H9 (cell line): ENCODE results near the gene KLLN. TPM values are rescaled to one million over a fixed set of nuclear protein-coding genes. Genes with fewer than 3 reads are reported as not detected.

Experiments used
- DNase-seq: peaks from one replicate; pipeline ENCODE4 v3.0.0-alpha.2; 2017
- H2AFZ ChIP-seq: one replicate; pipeline ENCODE4 v1.6.1; 2013; ENCODE audit warnings: mild to moderate bottlenecking, low read length, control low read depth, moderate library complexity
- H2AK5ac ChIP-seq: 2 replicates; pipeline ENCODE4 v1.6.1; 2013; ENCODE audit warnings: low read length, control low read depth, mixed read lengths; ENCODE audit not compliant: insufficient read length
- H2BK120ac ChIP-seq: one replicate; pipeline ENCODE4 v1.6.1; 2013; ENCODE audit warnings: low read depth, mild to moderate bottlenecking, low read length, control low read depth, inconsistent platforms; ENCODE audit not compliant: poor library complexity, severe bottlenecking
- H2BK12ac ChIP-seq: 2 replicates; pipeline ENCODE4 v1.6.1; 2013; ENCODE audit warnings: low read length, control low read depth, mixed read lengths, low read depth; ENCODE audit not compliant: insufficient read length
- H2BK15ac ChIP-seq: 2 replicates; pipeline ENCODE4 v1.6.1; 2013; ENCODE audit warnings: low read depth, low read length, control low read depth
- H2BK20ac ChIP-seq: one replicate; pipeline ENCODE4 v1.6.1; 2013; ENCODE audit warnings: low read depth, mild to moderate bottlenecking, low read length, control low read depth, inconsistent platforms; ENCODE audit not compliant: poor library complexity, severe bottlenecking
- H2BK5ac ChIP-seq: 2 replicates; pipeline ENCODE4 v1.6.1; 2013; ENCODE audit warnings: low read length, control low read depth, mixed read lengths; ENCODE audit not compliant: insufficient read length
- H3K14ac ChIP-seq: 2 replicates; pipeline ENCODE4 v1.6.1; 2013; ENCODE audit warnings: low read length, control low read depth; ENCODE audit not compliant: insufficient read depth
- H3K18ac ChIP-seq: 2 replicates; pipeline ENCODE4 v1.6.1; 2013; ENCODE audit warnings: low read depth, mild to moderate bottlenecking, mixed read lengths, low read length, control low read depth; ENCODE audit not compliant: insufficient read length
- H3K23ac ChIP-seq: 2 replicates; pipeline ENCODE4 v1.6.1; 2013; ENCODE audit warnings: low read length, control low read depth, mixed read lengths, low read depth; ENCODE audit not compliant: insufficient read length
- H3K23me2 ChIP-seq: 2 replicates; pipeline ENCODE4 v1.6.1; 2013; ENCODE audit warnings: low read depth, mild to moderate bottlenecking, mixed read lengths, low read length, control low read depth; ENCODE audit not compliant: insufficient read length, poor library complexity, severe bottlenecking
- H3K27ac ChIP-seq: 2 replicates; pipeline ENCODE4 v1.5.1; 2013; ENCODE audit warnings: low read length, control low read depth, mixed read lengths, low read depth; ENCODE audit not compliant: insufficient read length
- H3K27me3 ChIP-seq: 2 replicates; pipeline ENCODE4 v1.6.1; 2013; ENCODE audit warnings: low read length, control low read depth, inconsistent platforms; ENCODE audit not compliant: insufficient read depth
- H3K4ac ChIP-seq: 2 replicates; pipeline ENCODE4 v1.6.1; 2013; ENCODE audit warnings: low read depth, mild to moderate bottlenecking, control low read depth, inconsistent platforms, low read length, moderate library complexity
- H3K4me1 ChIP-seq: 2 replicates; pipeline ENCODE4 v1.6.1; 2013; ENCODE audit warnings: low read length, control low read depth, inconsistent platforms; ENCODE audit not compliant: insufficient read depth
- H3K4me2 ChIP-seq: 2 replicates; pipeline ENCODE4 v1.6.1; 2013; ENCODE audit warnings: low read length, control low read depth, mixed read lengths; ENCODE audit not compliant: insufficient read length, insufficient read depth
- H3K56ac ChIP-seq: 2 replicates; pipeline ENCODE4 v1.6.1; 2013; ENCODE audit warnings: low read depth, mild to moderate bottlenecking, mixed read lengths, low read length, control low read depth; ENCODE audit not compliant: insufficient read length
- H3K79me1 ChIP-seq: 2 replicates; pipeline ENCODE4 v1.6.1; 2013; ENCODE audit warnings: low read depth, mild to moderate bottlenecking, moderate library complexity, low read length, control low read depth, inconsistent platforms; ENCODE audit not compliant: insufficient read depth, poor library complexity, severe bottlenecking
- H3K79me2 ChIP-seq: 2 replicates; pipeline ENCODE4 v1.6.1; 2013; ENCODE audit warnings: low read length, control low read depth, inconsistent platforms; ENCODE audit not compliant: insufficient read depth
- H3K9ac ChIP-seq: 2 replicates; pipeline ENCODE4 v1.6.1; 2013; ENCODE audit warnings: low read length, control low read depth, mixed read lengths; ENCODE audit not compliant: insufficient read length; ENCODE audit errors: extremely low read depth
- H3K9me3 ChIP-seq: one replicate; pipeline ENCODE4 v1.6.1; 2013; ENCODE audit warnings: low read depth, low read length, inconsistent platforms; ENCODE audit not compliant: control insufficient read depth
- H3T11ph ChIP-seq: one replicate; pipeline ENCODE4 v1.6.1; 2013; ENCODE audit warnings: mild to moderate bottlenecking, low read length, control low read depth, inconsistent platforms
- H4K20me1 ChIP-seq: one replicate; pipeline ENCODE4 v1.6.1; 2013; ENCODE audit not compliant: control insufficient read depth, insufficient read length, insufficient read depth
- H4K5ac ChIP-seq: 2 replicates; pipeline ENCODE4 v1.6.1; 2013; ENCODE audit warnings: low read depth, mild to moderate bottlenecking, mixed read lengths, low read length, control low read depth; ENCODE audit not compliant: insufficient read length
- H4K8ac ChIP-seq: replicated peaks from 2 replicates; pipeline ENCODE4 v1.6.1; 2013; ENCODE audit warnings: low read length, control low read depth, mixed read lengths, low read depth; ENCODE audit not compliant: insufficient read length
- H4K91ac ChIP-seq: 2 replicates; pipeline ENCODE4 v1.6.1; 2013; ENCODE audit warnings: low read depth, mild to moderate bottlenecking, moderate library complexity, mixed read lengths, low read length, control low read depth; ENCODE audit not compliant: insufficient read length
- H3K27ac Mint-ChIP-seq, 3 experiments: 2 replicates in 2 of 3; 3 replicates in 1 of 3; pipeline ENCODE4 v1.8.0; 2020 to 2021; ENCODE audit warnings: mixed read lengths in 3 of 3, mild to moderate bottlenecking in 1 of 3, moderate library complexity in 1 of 3
- H3K27me3 Mint-ChIP-seq: 2 replicates; pipeline ENCODE4 v1.8.0; 2021; ENCODE audit warnings: low read depth, mild to moderate bottlenecking, moderate library complexity, mixed read lengths
- H3K36me3 Mint-ChIP-seq, 3 experiments: 2 replicates in 2 of 3; 3 replicates in 1 of 3; pipeline ENCODE4 v1.8.0; 2020 to 2021; ENCODE audit warnings: low read depth in 3 of 3, mixed read lengths in 3 of 3; ENCODE audit not compliant: insufficient read depth in 1 of 3
- H3K4me1 Mint-ChIP-seq, 2 experiments: 2 replicates each; pipeline ENCODE4 v1.8.0; 2020; ENCODE audit warnings: mixed read lengths in 2 of 2
- H3K4me3 Mint-ChIP-seq, 2 experiments: 2 replicates in 1 of 2; 3 replicates in 1 of 2; pipeline ENCODE4 v1.8.0; 2020 to 2021; ENCODE audit warnings: mild to moderate bottlenecking in 2 of 2, mixed read lengths in 2 of 2, moderate library complexity in 1 of 2
- H3K9me3 Mint-ChIP-seq, 2 experiments: 2 replicates in 1 of 2; 3 replicates in 1 of 2; pipeline ENCODE4 v1.8.0; 2020; ENCODE audit warnings: mild to moderate bottlenecking in 2 of 2, mixed read lengths in 2 of 2, moderate library complexity in 1 of 2
- CTCF ChIP-seq: fragments of 200-600 bp; sonication (generic); conservative IDR thresholded peaks from 3 replicates; pipeline ENCODE4 v1.8.0; 2021; ENCODE audit warnings: antibody characterized with exemption, mild to moderate bottlenecking
- total RNA-seq: library from RNA; stranded (reverse); gene quantifications from 2 replicates; pipeline ENCODE4 v1.2.1, GENCODE V29; 2021

KLLN gene
- total RNA-seq, 1 experiment from 2014 or later = 0.79 TPM

GRCh38 chr10:87826653-87827052 lies 36.7 kb downstream of the KLLN start:
- H2BK15ac ChIP-seq = no peak overlapping the region
- no peak overlapping the region for H3K14ac ChIP-seq
- H4K5ac ChIP-seq = no peak overlapping the region
- Mint-ChIP-seq H3K36me3 (no peaks in the 10 kb centered on the region), H3K4me1 (no peaks in the 10 kb centered on the region), H3K4me3 (no peak overlapping the region), H3K27ac (no peak overlapping the region), H3K27me3 (no peaks in the 10 kb centered on the region), H3K9me3 (no peaks in the 10 kb centered on the region)
- no peak overlapping the region for H3K27ac ChIP-seq
- H3K79me1 ChIP-seq = no peaks in the 10 kb centered on the region
- no peaks in the 10 kb centered on the region for H3K79me2 ChIP-seq
- no peak overlapping the region for H2AFZ ChIP-seq
- H3K9ac ChIP-seq = no peak overlapping the region
- H3K27me3 ChIP-seq = peaks cover 3% of the 10 kb centered on the region; the same call in 1 of the 2 replicates
- no peaks in the 10 kb centered on the region for H3K23me2 ChIP-seq
- H3K23ac ChIP-seq = no peak overlapping the region
- no peak overlapping the region for H4K91ac ChIP-seq
- H3K4me1 ChIP-seq = no peaks in the 10 kb centered on the region
- no peak overlapping the region for H2AK5ac ChIP-seq
- H3K9me3 ChIP-seq = no peaks in the 10 kb centered on the region
- TF ChIP-seq CTCF = no peak
- no peak overlapping the region for H3T11ph ChIP-seq
- DNase-seq = no peak
- H4K8ac ChIP-seq = no peak overlapping the region
- H3K56ac ChIP-seq = no peak overlapping the region
- H4K20me1 ChIP-seq = no peaks in the 10 kb centered on the region
- no peak overlapping the region for H2BK20ac ChIP-seq
- H2BK12ac ChIP-seq = no peak overlapping the region
- H3K18ac ChIP-seq = no peak overlapping the region
- no peak overlapping the region for H2BK120ac ChIP-seq
- H2BK5ac ChIP-seq = no peak overlapping the region
- H3K4me2 ChIP-seq = no peak overlapping the region
- H3K4ac ChIP-seq = no peak overlapping the region
